Astrocyte of the cerebellum (primary cell): ENCODE results near the gene DNAJB5.

ENCODE experiments used
- DNase-seq: peaks from one replicate; pipeline ENCODE4 v3.0.0-alpha.2; 2011; ENCODE audit warnings: low read depth
- H3K4me3 ChIP-seq: 2 replicates; pipeline ENCODE4 v1.5.1; 2011; ENCODE audit warnings: mild to moderate bottlenecking, low read depth, low read length, moderate library complexity
- CTCF ChIP-seq: IDR thresholded peaks from 2 replicates; pipeline ENCODE4 v1.5.1; 2012; ENCODE audit warnings: low read length, low read depth, moderate library complexity, mild to moderate bottlenecking; ENCODE audit errors: missing control alignments
- in situ Hi-C: cut with HindIII; loops from 2 replicates; pipeline ENCODE4 v1.10.0; 2017; ENCODE audit warnings: low sequenced_read_pairs

The DNAJB5 gene

DNA sequence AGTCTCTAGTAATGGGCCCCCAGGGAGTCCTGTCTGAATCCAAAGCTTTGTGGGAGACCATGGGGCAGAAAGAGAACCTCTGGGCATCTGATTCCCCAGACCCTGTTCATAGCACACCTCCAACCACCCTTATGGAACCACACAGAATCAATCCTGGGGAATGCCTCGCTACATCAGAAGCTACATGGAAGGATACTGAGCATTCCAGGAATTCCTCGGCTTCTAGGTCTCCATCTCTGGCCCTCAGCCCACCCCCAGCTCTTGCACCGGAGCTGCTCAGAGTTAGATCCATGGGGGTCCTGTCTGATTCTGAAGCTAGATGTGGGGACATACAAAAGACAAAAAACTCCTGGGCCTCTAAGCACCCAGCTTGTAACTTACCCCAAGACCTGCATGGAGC lies 54.5 kb downstream of the DNAJB5 start:
- no peak for DNase-seq
- in situ Hi-C loops, result loop anchor here (5.0 kb wide), 1 partner anchor 42 kb away; no protein-coding TSS in a partner anchor
- H3K4me3 ChIP-seq, result no peak overlapping the region
- no peak for TF ChIP-seq CTCF
